ENCODE results near the gene TUNAR.

Gene TUNAR

DNA sequence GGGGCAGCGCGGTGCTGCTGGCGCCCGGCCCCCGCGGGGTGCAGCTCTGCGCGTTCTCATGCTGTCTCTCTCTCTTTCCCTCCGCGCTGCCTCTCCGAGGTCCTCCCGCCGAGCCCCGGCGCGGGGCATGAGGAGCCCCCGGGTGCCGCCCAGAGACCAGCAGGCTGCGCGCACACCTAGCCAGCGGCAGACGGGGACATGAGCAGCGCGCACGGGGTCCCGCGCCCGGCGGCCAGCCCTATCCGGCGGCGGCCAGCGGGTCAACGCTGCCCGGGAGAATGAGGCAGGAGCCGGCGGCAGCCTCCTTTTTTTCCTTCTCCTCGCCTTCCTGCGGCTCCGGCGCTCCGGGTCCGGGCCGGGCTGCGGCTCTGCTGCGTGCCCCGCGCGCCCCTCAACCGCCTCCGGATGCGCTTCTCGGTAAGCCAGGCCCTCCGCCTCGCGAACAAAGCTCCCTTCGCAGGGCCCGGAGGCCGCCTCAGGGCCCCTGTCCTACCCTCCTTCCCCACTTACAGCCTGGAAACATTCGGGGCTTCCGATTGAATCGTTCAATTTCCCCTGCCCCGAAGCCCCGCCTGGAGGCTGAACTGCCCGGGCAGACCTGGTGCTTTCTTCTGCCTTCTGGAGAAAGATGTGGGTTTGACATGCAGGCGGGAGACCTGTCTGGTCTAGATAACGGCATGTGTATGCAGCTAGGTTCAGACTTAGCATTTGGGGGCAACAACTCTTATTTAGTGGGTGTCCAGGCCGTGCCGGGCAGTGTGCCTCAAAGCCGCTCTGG is at the start of gene TUNAR:
TSS of gene TUNAR (plus strand) at position 72 of the 778 bp plus-strand sequence.
- DNase-seq (ENCODE audit: low spot score): peak; percentile 54

DNA sequence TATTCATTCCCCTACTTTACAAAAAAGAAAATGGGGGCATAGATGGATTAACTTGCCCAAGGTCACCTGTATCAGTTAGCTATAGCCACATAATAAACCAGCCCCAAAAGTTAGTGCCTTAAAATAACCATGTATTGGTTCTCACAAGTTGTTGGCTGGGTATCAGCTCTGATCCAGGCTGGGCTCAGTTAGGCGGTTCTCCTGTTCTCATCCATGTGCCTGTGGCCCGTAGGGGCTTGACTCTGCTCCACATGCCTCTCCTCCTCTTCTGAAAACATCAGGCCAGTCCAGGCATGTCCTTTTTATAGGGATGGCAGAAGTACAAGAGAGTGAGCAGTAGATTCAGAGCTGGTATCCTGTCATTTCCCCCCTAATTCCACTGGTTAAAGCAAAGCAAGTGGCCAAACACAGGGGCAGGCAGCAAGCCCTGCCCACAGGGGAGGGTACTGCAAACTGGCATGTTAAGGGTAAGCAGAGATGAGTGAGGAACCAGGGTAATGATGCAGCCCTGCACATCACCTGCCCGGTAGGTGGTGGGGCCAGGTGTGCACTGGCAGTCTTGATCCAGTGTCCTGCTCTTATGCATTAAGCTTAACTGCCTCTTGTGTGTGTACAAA is 47.9 kb upstream of the TUNAR start:
- DNase-seq (ENCODE audit: low spot score): no peak

DNA sequence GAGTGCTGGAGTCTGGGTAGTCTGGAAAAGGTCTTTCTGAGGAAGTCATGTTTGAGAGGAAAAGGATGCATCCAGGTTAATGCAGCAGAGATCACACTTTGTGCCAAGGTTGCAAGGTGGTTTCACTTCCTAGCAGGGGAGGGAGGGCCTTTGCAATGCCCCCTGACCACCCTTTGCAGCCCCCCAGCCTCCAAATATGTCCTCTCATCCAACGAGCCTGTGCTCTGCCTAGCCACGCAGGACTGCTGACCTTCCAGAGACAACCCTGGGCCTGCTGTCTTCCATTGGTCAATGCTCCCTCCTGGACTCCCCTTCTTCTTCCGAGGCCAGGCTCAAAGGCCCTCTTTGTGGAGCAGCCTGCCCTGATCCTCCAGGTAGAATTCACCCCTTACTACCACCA is 47.3 kb upstream of the TUNAR start:
- DNase-seq (ENCODE audit: low spot score): no peak

DNA sequence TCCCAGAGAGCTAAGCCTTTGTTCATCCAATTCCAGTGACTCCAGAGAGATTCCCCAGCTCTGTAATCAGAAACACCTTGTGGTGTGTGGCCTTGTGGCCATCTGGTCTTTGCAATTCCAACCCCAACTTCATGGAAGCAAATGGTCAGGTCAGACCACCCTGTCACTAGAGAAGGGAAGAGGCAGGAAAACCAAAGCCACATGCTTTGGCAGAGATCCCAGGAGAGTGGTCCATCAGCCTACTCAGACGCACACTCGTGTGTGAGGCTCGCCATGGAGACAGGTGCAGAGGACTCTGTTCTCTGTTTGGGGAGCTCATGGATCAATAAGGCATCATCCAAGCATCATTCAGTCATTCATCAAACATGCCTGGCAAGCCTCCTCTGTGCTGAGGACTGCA is 46.2 kb upstream of the TUNAR start:
- DNase-seq (ENCODE audit: low spot score): no peak

DNA sequence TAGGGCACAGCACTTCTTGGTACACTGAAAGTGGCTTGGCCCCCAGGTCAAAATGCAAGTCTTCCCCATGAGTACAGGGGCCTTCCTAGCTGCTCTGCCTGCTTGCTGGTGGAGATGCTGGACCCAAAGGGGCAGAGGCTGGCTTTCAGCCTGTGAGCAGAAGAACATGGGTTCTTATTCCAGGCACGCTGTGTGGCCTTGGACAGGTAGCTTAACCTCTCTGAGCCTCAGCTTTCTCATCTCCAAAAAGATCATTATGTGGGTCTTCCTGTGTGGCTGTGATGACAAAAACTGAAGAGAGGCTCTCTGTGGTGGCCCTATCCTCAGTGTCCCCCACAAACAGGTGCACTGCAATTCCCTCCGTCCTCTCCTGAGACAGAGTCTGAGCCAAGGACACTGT is 45.6 kb upstream of the TUNAR start:
- DNase-seq (ENCODE audit: low spot score): no peak

DNA sequence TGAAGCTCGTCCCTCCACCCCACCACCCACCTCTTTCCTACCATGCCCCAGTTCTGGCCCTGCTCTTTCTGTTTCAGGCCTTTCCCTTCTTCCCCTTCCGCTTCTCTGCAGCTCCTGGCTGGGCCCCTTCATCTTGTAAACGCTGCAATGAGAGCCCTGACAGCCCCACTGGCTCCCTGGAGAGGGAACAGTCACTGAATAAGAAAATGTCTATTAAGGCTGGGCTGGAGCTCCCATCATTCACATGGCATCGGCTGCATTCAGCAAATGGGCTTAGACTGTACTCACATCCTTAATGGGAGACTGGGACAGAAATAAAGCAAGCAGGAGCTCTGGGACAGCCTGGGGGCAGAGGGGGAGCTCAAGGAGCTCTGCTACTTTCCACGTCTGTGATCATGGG is 45.2 kb upstream of the TUNAR start:
- DNase-seq (ENCODE audit: low spot score): no peak

DNA sequence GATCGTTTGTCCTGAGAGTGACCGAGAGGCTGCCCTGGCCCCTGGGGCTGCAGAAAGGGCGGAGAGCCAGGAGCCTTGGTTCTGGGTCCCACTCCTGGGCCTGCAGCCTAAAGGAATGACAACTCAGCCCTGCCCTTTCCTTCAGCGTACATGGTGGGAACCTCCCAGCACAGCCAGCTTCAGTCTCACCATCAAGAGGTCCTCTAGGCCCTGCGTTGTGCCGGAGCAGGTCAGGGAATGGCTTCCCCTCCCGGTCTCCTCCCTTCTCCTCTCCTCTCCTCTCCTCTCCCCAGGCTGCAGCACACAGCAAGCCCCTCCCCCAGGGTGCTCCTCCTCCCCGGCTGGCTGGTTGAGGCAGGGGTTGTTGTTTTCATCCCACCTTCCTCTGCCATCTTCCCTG is 44.6 kb upstream of the TUNAR start:
- no peak for DNase-seq (ENCODE audit: low spot score)

DNA sequence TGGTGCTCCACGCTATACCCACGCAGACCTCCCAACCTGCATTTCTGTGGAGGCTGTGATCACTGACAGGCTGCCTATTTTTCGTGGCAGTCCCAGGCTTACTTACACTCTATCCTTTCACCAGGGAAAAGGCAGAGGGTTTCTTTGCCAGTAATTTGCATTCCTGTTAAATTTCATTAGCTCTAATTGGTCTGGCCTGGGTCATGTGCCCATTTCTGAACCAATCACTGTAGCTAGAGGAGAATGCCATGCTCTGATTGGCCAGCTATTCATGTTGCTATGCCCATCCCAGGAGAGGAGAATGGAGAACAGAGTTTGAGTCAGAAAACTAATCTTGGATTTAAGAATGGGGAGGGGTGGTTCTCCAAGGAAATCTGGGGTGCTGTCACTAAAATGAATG is 43.2 kb upstream of the TUNAR start:
- DNase-seq (ENCODE audit: low spot score): no peak

DNA sequence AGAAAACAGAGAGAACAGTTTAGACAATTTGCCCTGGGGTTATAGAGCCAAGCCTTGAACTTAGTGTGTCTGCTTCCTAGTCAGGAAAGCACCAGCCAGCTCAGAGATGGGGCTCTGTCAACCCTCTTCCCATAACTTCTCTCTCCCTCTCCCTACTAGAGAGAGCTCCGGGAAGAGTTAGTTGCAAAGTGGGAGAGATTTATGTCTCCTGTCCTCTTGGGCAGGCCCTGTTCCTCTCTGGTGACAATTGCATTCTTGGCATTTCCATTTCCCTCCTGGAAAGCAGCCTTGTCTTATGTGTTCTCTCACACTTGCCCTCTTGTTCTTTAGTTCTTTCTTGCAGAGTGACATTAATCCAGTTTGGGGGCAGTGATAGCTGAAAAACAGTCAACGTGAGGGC is 42.1 kb upstream of the TUNAR start:
- no peak for DNase-seq (ENCODE audit: low spot score)

DNA sequence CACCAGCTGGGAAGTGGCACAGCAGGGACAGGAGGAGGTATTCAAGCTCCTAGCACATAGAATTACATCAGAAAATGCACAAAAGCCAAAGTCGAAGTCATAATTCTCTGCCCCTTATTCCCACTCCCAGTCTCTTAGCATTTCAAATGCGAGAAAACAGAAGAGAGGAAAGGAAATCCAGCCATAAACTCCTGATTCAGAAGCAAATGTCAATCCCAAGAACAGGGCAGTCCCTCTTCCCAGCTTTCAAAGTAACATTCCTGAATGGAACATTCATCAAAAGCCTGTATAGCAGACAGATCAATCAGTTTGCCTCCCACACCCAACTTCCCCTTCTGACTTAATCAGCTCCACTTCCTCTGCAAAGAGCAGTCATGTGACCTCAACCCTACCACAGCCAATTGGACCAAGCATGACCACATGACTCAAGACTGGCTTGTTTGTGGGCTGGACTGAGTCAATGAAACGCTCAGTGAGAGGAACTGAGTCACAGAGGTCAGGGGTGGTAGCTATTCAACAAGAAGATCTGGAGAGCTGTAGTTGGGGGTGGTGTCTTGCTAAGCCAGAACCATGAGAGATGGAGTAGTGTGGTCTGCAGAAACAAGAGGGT is 41.4 kb upstream of the TUNAR start:
- DNase-seq (ENCODE audit: low spot score): no peak

DNA sequence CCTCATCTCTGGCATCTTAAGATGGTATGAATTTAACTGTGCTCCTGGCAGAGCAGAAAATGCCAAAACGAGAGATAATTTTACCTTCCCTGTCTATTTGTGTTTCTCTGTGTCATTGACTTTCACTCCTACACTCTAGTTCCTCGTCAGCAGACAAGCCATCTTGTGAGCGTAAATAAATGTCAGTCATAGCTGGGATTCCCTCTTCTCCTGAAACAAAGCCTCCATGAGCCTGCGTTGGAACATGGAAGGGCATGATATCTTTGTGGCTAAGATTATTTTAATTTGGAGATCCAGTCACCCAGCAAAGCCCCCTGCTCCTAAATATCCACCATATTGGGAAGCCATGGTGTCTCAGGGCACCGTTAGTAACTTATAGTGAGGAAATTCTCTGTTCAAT is 37.8 kb upstream of the TUNAR start:
- no peak for DNase-seq (ENCODE audit: low spot score)

DNA sequence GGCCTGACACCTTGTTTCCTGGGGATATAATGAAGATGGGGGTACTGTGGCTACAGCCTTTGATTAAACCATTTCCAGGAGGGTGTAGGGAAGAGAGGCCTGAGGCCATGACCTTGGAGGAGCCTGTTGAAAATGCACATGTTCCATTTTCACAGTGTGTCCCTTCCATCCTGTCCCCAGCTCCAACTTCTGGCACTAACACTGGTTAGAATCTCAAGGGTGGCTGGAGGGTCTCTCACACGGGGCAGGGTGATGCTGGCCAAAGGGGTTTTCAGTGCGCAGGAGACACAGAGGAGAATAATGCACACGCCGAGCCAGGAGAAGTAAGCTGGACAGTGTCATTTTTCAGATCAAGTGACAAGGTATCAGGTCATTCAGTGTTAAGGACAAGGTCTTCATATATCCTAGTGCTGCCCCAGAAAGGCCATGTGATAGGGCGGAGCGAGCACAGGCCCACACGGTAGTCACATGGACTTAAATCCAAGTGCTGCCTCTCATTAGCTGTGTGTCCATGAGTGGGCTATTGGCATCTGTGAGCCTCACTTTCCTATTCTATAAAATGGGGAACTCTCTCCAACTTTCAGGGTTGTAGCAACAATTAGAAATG is 36.4 kb upstream of the TUNAR start:
- no peak for DNase-seq (ENCODE audit: low spot score)

DNA sequence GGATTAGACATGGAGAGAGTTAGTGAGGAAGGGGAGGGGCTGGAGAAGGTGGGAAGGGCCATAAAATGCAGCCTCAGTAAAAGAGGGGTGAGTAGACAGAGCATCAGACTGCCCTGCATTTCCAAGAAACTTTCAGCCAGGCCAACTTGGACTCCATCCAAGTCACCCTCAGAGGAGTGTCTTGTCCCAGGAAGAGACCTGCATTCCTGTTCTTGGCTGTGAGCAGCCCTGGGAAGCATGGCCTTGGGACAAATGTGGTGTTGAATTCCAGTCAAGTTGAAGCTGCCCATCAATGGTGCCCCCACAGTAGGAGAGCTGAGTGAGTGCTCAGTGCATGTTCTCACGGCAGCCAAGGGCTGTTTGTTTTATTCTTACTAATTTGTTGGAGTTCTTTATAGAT is 35.0 kb upstream of the TUNAR start:
- no peak for DNase-seq (ENCODE audit: low spot score)

DNA sequence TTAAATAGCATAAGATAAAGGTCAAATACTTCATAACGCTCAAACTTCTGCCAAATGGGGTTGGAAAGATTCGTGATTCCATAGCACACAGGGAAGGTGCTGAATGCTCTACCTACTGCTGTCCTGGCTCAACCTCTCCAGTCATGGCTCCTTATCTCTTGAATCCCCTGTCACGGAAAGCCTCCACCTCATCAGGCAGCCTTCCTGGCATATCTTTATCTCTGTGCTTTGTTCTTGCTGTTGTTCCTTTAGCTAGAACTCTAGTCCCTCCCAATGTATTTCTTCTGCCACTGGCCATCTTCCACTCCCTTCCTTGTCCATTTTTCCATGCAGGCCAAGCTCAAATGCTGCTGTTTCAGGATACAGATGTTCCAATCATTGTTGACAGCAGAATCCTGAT is 26.9 kb upstream of the TUNAR start:
- no peak for DNase-seq (ENCODE audit: low spot score)

DNA sequence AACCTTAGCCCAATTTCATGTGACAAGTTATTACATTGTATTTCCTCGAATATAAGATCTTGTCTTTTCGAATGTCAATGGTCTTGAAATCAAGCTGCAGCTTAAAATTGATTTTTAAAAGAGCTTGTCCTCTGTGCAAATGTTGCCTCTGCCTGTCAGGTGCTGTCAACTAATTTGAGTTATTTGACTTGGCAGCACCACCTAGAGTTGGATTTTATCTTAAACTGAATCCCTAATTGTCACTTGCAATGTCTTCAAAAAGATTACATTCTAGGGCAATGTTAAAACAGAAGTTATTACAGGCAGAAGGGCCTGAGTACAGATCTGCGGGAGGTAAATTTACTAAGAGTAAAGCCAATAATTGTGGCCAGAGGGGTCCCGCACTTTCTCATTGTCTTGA is 26.2 kb upstream of the TUNAR start:
- no peak for DNase-seq (ENCODE audit: low spot score)

DNA sequence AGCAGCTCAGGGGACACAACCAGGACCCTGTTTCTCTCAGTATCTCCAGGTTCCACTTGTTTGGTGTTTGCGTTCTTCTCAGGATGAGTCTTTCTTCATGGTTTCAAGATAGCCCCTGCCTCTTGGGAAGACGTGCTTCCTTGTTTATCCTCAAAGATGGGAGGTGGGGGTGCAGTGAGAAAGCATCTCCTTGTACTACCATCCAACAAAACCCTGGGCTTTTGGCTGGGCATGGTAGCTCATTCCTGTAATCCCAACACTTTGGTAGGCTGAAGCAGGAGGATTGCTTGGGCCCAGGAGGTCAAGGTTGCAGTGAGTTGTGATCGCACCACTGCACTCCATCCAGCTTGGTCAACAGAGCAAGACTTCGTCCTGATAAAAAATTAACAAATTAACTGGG is 21.0 kb upstream of the TUNAR start:
- no peak for DNase-seq (ENCODE audit: low spot score)

DNA sequence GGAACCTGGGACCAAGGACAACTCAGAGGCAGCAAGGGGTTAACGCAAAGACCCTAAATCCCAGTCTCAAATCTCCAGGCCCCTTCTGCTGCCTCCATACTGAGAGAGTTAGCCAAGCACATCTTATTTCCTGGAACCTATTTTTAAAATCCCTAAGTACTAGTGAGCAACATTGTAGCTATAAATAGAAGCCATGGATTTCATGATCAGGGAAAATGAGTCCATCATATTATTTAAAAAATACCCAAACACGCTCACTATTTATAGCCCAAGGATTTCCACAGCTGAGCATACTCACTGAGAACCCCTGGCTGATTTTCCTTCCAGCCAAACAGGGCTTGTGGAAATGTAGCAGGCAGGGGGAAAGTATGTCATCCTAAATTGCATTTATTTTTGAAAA is 19.4 kb upstream of the TUNAR start:
- no peak for DNase-seq (ENCODE audit: low spot score)

DNA sequence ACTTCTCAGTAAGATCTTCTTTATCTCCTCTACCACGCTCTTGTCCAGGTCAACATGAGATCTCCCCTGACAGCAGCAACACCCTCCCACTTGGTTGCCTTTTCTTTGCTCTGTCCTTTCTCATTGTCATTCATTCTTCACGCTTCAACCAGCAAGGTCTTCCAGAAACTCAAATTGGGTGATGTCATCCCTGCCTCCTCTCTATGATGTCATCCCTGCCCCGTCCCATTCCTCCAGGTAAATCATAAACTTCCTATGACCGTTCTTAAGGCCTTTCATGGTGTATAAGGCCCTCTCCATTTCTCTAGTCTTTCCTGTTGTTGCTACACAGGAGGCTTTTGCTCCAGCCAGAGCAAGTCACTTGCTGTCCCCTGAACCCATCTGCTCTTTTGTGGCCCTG is 17.7 kb upstream of the TUNAR start:
- no peak for DNase-seq (ENCODE audit: low spot score)

DNA sequence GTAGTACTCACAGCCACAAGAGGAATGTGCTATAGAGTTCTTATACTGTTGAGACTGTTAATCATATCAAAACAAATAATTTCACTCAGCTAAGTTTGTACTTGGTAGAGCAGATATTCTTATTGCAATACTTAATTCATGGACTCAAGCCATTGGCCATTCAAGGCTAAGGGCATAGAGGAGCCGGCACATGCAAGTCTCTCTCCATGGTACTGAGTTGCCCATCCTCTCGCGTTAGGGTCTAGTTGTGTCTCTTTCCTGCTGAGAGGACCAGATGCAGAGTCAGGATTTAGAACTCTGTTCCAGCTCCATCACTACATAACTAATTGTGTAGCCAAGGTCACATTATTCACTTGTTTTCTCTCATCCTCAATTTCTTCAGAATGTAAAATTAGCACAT is 14.4 kb upstream of the TUNAR start:
- no peak for DNase-seq (ENCODE audit: low spot score)

DNA sequence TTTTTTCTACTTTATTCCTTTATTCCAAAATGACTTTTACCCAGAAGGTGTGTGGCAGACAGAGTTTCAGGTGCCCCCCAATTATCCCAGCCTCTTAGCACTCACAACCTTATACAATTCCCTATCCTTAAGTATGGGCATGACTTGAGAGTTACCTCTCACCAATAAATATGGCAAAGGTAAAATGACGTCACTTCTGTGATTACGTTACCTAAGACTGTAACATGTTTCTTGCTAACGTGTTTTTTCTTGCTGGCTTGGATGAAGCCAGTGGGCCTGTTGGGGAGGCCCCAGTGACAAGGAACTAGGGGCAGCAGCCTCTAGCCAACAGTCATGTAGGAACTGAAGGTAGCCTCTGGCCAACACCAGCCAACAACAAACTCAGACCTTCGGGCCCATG is 13.3 kb upstream of the TUNAR start:
- DNase-seq (ENCODE audit: low spot score): no peak

DNA sequence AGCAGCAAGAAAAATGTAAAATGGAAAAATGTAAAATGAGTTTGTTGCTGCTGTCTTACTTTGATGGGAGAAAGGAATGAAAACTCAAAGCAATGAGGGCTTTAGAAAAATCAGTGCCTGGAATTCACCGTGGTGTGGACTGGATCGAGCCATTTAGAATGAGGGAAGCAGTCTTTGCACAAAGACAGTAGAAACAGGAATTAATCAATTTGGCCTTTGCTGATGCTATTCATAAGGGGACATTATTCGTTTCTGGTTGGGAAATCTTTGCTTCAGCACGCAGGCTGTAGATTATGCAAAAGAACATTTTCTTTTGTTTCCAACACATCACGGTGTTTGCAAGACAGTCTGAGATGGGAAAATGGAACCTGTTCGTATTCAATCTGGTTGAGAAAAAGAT is 6.9 kb upstream of the TUNAR start:
- no peak for DNase-seq (ENCODE audit: low spot score)

DNA sequence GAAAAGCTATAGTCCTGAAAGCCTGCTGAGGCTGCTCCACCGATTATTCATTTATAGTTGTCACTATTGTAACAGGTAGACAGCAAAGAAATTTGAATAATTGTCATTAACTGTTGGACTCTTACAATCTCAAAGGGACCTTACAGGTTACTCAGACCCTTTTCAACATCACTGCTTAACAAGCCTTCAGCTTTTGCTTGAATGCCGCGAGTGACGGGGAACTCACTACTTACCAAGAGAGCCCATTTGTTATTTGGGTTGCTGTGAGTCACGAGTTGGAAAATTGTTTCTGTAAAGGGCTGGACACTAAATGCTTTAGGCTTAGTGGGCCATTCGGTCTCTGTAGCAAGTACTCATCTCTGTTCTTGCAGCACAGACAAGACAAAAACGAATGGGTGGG is 5.9 kb upstream of the TUNAR start:
- DNase-seq (ENCODE audit: low spot score): no peak

DNA sequence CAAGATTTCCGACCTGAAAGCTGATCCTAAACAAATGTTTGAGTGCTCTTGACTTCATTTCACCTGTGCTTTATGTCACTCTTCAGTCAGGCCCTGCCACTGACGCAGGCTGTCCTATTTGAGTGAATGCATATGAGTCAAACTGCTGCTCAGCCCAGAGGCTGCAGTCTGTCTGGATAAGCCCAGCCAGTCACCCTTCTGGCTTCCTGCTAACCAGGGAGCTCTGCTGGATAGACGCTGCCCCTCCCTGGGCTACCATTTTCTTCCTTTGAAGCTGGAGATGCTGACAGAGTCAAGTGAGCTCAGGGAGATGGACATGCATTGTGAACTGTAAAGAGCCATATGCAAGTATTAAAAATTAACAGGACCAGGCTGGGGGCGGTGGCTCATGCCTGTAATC is 5.1 kb upstream of the TUNAR start:
- no peak for DNase-seq (ENCODE audit: low spot score)

Measured in GM03348 (cell line).